ELR (cell line): Measurements from ENCODE around the gene TMEM52B.
"Not testable (repeated sequence)": the region's sequence is repeated elsewhere in the genome, so short reads cannot be mapped to it uniquely, and the experiment has no call there.

Source experiments
- DNase-seq: peaks from one replicate; pipeline ENCODE4 v3.0.0-alpha.2; 2015; ENCODE audit warnings: low read depth

Gene TMEM52B

DNA sequence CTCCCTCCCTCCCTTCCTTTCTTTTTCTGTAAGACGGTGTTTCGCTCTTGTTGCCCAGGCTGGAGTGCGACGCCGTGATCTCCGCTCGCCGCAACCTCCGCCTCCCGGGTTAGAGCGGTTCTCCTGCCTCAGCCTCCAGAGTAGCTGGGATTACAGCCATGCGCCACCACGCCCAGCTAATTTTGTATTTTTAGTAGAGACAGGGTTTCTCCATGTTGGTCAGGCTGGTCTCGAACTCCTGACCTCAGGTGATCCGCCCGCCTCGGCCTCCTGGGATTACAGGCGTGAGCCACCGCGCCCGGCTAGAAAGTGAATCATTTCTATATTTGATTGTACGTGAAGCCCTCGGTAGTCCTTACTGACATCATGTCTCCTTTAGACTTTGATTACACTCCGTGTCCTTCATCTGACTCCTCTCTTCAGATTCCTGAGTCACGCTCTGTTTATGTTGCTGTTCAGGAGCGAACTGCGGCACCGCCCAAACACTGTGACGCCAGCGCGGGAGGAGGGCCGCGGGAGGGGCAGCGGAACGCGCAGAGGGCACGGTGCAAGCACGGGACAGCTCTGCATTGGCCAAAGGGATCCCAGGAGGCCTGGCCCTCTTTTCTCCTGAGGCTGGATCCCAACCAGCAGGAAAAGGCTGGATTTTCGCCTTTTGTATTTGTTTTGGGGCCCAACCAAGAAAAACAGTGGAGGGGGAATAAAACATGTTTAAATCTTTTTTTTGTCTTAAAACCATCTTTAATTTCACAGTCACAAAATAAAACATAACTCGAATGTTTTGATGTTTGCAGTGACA is 33.3 kb downstream of the TMEM52B start:
- DNase-seq = peak; percentile 100

DNA sequence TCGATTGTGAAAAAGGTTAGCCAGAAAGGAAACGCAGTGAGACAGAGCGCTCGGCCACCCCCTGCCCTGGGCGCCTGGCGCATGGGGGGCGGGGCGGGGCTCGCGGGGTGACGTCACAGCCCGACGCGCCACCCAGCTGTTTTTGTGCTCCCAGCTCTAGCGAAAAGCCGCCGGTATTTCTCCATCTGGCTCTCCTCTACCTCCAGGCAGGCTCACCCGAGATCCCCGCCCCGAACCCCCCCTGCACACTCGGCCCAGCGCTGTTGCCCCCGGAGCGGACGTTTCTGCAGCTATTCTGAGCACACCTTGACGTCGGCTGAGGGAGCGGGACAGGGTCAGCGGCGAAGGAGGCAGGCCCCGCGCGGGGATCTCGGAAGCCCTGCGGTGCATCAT is 33.9 kb downstream of the TMEM52B start, which contains the start of gene GABARAPL1:
Gene GABARAPL1 (plus strand): TSS at position 139 of the 393 bp plus-strand sequence. CDS start 253 bp downstream, at position 392.
- DNase-seq = peak; percentile 79

GRCh38 chr12:10213168-10214135 is 34.6 kb downstream of the TMEM52B start:
- peak; percentile 74 for DNase-seq

GRCh38 chr12:10214136-10214894 is 35.5 kb downstream of the TMEM52B start:
- peak; percentile 54 for DNase-seq

- no peak for DNase-seq
These were observed 36.0 kb downstream of the TMEM52B start for GRCh38 chr12:10214895-10215267.

DNA sequence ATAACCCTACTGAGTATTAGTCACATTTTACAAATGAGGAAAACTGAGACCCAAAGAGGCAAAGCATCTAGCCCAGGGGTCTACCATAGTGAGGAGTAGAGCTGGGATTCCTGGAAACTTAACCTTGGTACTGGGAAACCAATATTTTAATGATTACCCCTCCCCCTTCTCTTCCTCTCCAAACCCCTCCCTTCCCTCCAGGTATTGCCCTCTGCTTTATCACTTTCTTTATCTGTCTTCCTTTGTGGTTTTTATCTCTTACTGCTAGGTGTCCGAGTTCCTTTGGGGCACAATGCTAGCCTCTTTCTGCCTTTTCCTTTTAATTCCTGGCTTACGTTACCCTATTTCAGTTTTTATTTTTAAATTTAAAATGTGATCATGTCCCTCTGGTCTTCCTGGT is 36.6 kb downstream of the TMEM52B start:
- DNase-seq = no peak

DNA sequence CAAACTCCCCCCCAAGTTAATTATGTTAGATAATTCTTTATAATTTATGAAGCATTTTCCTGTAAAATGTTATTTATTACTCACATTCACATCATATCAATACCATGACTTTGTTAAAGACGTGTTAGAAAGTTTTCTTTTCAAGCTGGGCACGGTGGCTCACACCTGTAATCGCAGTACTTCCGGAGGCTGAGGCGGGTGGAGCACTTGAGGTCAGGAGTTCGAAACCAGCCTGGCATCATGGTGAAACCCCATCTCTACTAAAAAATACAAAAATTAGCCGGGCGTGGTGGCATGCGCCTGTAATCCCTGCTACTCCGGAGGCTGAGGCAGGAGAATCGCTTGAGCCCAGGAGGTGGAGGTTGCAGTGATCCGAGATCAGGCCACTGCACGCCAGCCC is 37.1 kb downstream of the TMEM52B start:
- not testable (repeated sequence) for DNase-seq

DNA sequence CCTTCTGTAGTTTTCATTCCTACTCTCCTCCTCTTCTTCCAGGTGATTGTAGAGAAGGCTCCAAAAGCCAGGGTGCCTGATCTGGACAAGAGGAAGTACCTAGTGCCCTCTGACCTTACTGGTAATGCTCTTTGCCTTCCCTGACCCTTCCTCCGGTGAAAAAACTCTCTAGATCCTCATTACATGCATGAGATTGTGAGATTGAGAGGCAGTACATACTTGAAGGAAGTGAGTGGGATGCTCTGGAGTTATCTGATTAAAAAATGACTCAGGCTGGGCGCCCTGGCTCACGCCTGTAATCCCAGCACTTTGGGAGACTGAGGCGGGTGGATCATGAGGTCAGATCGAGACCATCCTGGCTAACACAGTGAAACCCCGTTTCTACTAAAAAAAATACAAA is 39.2 kb downstream of the TMEM52B start:
- DNase-seq = no peak

GRCh38 chr12:10220398-10221077 is 41.7 kb downstream of the TMEM52B start:
- no peak for DNase-seq

GRCh38 chr12:10221846-10222245 is 43.0 kb downstream of the TMEM52B start:
- no peak for DNase-seq

DNA sequence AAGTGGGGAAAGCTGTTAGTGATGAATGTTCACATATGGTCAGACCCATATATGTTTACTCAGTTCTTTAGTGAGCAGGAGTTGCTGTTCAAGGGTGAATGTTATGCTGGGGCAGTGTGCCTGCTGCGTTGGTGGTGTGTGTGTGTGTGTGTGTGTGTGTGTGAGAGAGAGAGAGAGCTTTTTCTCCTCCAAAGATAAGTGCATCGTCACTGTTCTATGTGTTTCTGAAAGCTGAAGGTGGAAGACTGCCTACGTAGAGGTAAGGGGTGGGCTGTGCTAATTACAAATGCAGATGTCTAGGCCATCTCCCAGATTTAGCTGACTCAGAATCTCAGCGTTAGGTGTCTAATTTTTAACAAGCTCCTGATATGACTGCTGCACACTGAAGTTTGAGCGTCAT is 44.4 kb downstream of the TMEM52B start:
- no peak for DNase-seq

DNA sequence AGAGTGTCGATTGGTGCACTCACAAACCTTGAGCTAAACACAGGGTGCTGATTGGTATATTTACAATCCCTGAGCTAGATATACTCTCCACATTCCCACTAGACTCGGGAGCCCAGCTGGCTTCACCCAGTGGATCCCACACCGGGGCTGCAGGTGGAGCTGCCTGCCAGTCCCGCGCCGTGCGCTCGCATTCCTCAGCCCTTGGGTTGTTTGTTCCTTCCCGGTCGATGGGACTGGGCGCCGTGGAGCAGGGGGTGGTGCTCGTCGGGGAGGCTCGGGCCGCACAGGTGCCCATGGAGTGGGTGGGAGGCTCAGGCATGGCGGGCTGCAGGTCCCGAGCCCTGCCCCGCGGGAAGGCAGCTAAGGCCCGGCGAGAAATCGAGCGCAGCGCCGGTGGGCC is 46.6 kb downstream of the TMEM52B start:
- not testable (repeated sequence) for DNase-seq

DNA sequence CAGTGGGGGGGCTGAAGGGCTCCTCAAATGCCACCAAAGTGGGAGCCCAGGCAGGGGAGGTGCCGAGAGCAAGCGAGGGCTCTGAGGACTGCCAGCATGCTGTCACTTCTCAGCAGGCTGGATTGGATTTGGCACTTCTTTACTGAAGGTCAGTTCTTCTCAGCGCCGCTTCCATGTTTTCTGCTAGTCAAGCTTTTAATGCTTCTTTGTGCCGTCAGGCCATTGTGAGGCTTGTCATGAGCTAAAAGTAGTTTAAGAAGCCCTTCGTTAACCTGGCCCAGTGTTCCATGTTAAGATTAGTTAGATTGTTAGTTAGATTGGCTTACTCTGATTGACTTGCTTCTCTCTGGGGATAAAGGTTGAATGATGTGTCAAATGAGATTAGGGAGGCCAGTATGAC is 47.3 kb downstream of the TMEM52B start:
- DNase-seq = no peak

DNA sequence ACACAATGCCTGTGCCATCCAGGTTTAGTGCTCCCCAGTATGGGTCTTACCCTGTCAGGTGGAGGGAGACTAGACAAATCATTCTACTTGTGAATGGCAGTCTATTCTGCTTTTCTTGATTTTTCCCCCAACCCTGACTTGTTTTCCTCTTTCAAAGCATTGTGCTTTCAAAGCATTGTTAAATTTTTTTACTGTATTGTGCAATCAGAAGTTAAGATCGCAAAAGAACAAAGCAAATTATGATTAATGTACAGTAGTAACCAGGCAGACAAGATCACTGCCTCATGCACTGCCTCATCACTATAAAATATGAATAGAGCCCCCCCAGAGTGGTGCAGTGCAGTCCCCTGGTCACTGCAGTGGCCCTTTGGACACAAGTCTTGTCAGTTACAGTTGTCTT is 47.9 kb downstream of the TMEM52B start:
- DNase-seq = no peak

DNA sequence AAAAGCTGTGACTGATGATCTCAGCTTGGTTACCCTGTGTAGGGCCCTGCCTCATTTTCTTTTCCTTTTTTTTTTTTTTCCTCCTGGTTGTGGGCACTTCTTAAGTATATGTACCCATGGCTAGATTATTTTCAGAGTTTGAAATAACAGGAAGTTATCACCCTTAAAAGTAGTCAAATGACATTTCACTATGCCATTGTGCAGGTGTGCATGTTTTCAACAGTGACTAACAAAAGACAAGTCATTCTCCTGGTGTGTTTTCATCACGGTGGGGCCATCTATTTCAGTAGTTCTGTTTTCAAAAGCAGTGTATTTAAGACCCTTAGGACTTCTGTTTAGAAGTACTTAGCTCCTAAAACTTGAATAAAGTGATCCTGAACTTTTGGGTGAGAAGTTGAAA is 48.8 kb downstream of the TMEM52B start:
- no peak for DNase-seq

- DNase-seq = no peak
These were observed 55.7 kb downstream of the TMEM52B start for GRCh38 chr12:10234562-10234961.

DNA sequence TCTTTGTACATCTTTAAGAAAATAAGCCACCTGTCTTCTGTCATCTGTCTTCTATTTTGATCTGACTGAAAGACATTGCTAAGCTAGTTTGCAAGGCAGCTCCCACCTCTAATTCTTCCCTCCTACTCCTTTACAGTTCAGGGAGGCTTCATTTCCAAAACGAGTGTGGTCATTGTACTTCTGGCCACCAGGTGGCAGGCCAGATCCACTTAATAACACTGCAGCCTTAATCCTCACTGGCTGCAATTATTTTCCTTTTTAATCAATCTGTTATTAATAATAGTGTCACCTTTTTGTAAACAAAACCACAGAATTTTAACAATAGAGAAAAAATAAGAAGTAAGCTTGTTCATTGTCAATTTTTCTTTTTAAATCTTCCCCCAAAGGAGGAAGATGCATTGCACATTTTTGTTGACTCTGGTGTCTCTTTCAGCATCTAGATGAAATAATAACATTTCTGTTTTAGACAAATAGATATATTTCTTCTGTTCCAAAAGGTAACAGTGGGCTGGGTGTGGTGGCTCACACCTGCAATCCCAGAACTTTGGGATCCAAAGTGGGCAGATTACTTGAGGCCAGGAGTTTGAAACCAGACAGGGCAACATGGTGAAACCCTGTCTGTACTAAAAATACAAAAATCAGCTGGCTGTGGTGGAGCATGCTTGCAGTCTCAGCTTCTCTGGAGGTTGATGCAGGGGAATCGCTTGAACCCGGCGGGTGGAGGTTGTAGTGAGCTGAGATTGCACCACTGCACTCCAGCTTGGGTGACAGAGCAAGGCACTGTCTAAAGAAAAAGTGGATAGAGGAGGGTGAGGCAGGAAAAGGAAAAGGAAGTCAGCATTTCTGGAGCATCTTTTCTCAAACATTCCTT is 57.2 kb downstream of the TMEM52B start:
- peak; percentile 59 for DNase-seq

GRCh38 chr12:10236720-10237119 is 57.9 kb downstream of the TMEM52B start:
- DNase-seq = no peak

DNA sequence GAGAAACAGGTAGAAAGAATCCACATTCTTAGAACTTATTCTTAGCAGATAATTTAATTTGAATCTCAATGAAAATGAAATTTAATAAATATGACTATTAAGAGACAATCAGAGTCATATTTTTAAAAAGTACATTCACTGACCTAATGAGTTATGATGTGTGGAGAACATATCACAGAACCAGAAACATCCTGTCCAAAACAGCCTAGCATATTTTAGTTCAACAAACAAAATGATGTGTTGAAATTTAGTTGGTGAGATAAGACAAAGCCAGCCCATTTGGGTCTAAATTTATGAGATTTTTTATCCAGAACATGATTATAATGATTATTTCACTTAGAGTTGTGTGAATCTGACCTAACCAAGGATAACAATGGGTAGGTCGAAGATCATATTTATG is 59.7 kb downstream of the TMEM52B start:
- no peak for DNase-seq

DNA sequence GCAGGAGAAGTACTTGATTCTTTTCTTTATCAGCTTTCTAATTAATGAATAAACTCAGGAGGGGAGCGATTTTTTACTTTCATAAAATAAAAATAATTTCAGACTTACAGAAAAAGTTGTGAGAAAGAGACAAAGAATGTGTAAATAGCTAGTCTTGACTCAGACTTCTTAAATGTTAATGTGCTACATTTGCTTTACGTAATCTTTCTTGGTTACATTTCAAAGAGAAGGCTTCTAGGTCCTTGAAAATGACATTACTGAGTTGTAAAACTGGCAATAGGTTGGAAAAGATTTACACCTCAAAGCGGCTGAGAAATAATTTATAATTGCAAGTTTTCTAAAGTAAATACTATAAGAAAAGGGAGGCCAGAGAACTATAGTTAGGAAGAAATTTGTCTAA is 62.5 kb downstream of the TMEM52B start:
- DNase-seq = no peak
